Measurements from ENCODE around the gene C5orf63.
"Not testable (repeated sequence)": the region's sequence is repeated elsewhere in the genome, so short reads cannot be mapped to it uniquely, and the experiment has no call there.

Gene C5orf63

GRCh38 chr5:127072861-127073846 is at the start of gene C5orf63:
TSS of gene C5orf63 (minus strand) at chr5:127073502. CDS start at chr5:127058995, 14,507 bp downstream.
- FAIRE-seq = no peak

- FAIRE-seq = no peak
These were observed 39.1 kb upstream of the C5orf63 start for GRCh38 chr5:127112347-127112864.

DNA sequence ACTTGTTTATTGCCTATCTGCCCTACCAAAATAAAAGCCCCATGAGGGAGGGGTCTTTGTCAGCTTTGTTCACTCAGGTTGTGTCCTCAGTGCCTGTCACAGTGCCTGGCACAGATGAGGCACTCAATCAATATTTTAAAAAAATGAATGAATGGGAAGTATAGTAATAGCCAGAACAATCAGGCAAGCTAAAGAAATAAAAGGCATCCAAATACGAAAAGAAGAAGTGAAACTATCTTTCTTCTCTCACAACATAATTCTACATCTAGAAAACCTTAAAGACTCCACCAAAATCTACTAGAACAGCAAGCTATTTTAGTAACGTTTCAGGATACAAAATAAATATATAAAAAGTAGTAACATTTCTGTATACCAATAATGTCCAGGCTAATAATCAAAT is 37.8 kb upstream of the C5orf63 start:
- no peak for FAIRE-seq

DNA sequence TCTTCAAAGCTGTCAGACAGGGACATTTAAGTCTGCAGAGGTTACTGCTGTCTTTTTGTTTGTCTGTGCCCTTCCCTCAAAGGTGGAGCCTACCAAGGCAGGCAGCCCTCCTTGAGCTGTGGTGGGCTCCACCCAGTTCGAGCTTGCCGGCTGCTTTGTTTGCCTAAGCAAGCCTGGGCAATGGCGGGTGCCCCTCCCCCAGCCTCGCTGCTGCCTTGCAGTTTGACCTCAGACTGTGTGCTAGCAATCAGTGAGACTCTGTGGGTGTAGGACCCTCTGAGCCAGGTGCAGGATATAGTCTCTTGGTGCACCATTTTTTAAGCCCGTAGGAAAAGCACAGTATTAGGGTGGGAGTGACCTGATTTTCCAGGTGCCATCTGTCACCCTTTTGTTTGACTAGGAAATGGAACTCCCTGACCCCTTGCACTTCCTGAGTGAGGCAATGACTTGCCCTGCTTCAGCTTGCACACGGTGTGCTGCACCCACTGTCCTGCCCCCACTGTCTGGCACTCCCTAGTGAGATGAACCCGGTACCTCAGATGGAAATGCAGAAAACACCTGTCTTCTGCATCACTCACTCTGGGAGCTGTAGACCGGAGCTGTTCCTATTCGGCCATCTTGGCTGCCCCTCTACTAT is 35.4 kb upstream of the C5orf63 start:
- not testable (repeated sequence) for FAIRE-seq

GRCh38 chr5:127101935-127102334 is 28.6 kb upstream of the C5orf63 start:
- no peak for FAIRE-seq

DNA sequence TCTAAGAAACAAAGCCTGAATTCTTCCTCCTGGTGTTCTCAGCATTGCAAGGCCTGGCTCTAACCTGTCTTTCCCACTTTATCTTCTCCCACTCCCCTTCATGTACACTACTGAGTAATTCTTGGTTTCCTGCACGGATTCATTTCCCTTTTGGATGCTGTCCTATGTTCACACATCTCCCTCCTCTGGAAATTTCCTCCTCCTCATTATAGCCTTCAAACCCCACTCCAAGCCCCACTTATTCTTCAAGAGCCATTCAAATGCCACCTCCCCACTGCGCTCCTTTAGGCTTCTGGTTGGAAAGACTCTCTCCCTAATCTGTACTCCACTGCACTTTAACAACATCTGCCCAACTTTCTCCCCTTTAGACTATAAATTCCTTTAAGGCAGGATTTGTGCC is 28.2 kb upstream of the C5orf63 start:
- no peak for FAIRE-seq

DNA sequence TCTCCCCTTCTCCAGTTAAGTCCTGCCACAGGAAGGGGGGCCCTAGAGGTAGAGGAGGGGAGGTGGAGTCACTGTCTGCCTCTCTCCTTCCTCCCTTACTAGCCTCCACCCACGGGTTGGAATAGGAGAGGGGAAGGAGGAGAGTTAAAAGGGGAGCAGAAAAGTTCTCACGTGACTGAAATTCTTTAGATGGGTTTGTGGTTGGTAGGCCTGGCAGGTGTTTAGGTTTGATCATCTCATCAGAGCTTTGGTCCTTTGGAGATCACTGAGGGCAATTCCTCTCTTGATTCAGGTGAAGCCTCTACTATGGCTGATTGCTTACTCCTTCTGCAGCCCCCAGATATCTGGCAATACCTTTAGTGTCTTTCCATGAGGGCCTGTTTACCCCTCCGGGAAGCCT is 24.9 kb upstream of the C5orf63 start:
- FAIRE-seq = no peak

DNA sequence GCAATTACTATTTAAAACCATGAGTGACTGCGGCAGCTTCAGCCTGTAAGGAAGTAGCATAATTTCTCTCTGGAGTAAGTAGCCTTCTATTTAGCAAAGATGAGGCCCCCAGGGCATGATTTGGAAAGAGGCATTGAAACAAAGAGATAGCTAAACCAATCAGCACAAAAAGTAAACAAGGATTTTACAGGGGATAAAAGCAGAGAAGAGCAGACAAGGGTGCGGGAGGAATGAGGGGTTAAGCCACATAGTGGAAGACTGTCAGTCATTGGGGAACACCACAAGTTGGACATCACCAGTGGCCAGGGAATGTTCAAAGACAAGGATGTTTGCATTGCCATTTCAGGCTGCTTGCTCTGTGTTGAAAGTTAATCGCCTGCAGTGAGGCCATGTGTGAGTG is 24.0 kb upstream of the C5orf63 start:
- no peak for FAIRE-seq

DNA sequence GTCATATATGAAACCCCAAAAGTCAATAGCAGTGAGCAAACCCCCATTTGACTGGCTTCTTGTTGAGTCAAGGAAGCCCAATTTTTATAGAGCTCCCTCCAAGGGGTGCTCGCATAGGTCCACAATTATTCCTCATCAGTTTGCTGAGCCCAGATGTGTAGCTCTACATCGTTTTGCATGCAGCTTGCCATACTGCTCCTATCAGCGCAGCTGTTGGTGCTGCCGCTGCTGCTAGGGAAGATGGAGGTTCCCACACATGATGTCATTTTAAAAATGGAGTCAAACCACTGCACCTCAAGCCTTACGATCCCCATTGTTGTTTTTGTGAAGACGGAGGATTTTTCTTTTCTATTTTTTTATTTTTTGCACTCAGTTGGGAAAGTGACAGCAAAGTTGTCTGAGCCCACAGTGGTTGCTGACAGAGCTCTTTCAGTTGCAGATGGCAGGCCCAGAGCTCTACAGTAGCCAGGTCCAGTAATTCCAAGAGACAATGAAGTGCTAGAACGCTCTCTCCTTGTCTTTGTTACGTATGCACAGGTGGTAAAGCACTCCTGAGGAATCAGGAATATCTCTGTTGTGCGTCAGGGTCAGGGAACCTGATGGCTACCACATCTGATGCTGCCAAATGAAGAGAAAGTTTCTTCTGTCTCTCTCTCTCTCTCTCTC is 23.2 kb upstream of the C5orf63 start:
- no peak for FAIRE-seq

- FAIRE-seq = no peak
These were observed 21.0 kb upstream of the C5orf63 start for GRCh38 chr5:127094161-127094814.

GRCh38 chr5:127092690-127093089 is 19.4 kb upstream of the C5orf63 start:
- no peak for FAIRE-seq

GRCh38 chr5:127089191-127089590 is 15.9 kb upstream of the C5orf63 start:
- FAIRE-seq = no peak

DNA sequence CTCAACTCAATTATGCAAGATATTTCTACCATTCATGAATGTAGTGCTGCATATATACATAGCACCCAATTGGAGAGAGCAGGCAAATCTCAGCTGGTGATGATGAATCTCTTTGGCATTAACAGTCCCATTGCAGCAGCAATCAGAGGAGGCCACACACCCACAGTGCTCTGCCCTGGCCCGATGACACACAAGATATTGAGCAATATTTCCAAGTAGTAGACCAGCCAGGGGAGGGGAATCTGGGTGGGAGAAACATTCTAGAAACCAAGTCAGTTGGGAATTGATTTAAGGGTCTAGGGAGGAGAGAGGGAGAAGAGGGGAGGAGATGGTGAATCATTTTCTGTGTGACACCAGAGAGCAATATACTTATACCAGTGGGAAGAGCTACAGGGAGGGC is 14.9 kb upstream of the C5orf63 start:
- no peak for FAIRE-seq

DNA sequence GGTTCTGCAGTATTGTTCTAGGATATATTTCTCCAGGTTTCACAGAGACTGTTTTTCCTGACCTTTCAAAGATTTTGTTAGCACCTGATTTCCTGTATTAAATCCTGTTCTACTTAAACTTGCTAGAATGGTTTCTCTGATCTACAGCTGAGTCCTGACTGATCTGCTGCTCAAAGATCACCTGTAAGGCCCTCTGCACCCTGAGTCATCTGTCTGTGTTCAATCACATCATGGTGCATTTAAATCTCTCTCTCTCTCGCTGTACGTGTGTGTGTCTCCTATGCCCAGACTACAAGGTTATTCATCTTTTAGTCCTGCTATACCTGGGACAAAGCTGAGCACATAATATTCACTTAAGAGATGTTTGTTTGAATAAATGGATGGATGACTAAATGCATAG is 13.3 kb upstream of the C5orf63 start:
- FAIRE-seq = no peak

DNA sequence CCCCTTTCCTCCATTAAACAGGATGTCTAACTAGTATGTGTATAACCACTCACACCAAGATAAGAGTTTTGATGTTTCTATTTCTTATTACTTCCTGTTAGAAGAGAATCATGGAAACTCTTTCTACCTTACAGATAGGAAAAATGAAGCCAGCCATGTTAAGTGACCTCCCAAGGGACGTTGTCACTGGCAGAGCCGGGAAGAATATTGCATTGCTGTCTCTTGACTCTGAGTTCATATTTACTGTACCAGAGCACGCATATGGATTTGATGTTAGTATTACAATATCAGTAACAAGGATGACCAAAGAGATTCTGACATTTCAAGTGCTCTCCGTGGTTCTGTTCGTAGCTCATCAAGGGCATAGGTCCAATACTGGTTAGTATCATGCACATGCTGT is 12.5 kb upstream of the C5orf63 start:
- FAIRE-seq = no peak

DNA sequence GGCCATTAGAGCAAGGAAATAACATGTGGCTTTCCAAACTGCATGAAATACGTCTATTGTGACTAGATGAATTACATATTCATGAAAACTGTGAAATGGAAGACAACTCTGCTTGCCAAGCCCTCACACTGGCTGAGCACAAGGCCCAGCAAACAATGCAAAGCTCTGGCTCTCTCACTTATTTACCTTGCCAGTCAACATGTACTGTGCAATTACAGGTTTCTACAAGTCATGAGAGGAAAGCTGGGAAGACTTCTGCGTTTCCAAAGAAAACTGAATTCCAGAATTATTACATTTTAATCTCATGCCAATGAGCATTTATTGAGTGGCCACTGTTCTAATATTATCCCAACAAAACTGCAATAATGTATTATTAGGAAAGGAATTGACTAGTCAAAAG is 12.1 kb upstream of the C5orf63 start:
- no peak for FAIRE-seq

GRCh38 chr5:127084656-127085055 is 11.4 kb upstream of the C5orf63 start:
- no peak for FAIRE-seq

DNA sequence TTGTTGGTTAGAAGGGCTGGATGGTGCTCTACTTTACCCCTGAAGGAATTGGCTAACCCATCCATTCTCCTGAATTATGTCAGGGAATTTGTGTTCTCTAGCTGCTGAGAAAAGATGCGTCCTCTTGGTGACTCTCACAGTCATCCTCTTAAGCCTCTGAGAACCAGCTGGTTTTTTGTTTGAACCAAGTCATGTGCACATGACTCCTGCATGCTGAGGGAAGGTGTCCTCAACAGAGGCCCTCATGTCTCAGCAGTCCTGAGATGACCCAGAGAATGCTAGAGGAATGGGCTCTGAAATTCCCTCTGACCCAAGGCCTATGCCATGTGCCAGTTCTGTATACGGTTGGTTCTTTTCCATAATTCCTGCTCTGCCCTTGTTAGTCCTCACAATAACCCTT is 10.4 kb upstream of the C5orf63 start:
- no peak for FAIRE-seq

DNA sequence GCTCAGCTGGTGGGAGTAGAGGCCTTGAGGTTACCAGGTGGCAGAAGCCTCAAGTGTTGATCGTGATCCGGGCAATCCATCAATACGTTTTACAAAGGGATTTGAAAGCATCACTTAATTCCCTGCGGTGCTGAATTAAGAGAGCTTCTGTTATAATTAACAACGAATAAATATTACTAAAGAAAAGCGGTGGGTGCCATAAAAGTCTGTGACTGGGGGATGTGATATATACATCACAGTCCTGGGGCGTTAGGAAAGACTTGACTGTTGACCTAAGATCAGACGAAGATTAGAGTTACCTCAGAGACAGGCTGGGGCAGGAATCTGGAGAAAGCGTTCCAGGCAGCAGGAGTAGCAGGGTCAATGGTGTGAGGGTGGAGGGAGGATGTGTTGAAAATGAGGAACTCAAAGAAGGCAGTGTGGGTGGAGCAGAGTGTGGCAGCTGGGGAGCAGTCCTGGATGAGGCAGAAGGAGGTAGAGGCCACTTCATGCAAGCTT is 6.7 kb upstream of the C5orf63 start:
- no peak for FAIRE-seq

DNA sequence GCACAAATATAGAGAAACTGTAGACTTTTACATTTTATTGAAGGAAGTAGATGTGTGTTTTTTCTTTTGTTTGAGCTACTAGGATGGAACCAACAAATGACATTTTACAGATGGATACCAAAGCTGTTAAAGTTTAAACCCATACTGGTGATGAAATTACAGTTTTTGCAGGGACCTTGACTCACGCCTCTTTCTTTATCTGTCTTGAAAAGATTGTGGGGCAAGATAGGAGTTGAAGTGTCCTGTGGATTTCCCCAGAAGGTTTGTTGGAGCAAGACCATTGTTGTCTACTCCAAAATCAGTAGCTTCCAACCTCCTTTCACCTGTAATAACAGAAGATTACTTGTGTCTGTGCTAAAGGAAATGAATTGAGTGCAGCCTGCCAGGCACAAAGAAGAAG is 4.1 kb upstream of the C5orf63 start:
- no peak for FAIRE-seq

- no peak for FAIRE-seq
These were observed 3.2 kb upstream of the C5orf63 start for GRCh38 chr5:127076315-127077129.

DNA sequence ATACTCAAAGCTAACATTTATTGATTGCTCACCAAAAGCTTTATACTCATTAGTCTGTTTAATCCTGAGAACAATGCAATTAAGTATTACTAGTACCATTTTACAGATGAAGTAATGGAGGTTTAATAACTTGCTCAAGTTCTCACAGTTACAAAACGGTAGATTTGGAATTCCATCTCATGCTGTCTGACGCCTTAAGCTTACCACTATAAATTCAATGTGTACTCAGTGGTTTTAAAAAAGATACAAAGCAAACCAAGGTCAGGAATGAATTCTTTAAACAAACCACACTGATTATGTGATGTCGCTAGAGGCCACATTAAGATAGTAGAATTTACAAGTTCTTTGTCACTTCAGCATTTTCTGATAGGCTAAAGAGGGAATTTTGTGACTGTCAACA is 1.2 kb upstream of the C5orf63 start:
- no peak for FAIRE-seq

Data from TTC549 (cell line).